ENCODE measurements around the gene NUB1.

NUB1 gene

GRCh38 chr7:151420144-151420543 is 78.5 kb downstream of the NUB1 start:
- Mint-ChIP-seq H3K36me3 (no peaks in the 10 kb centered on the region), H3K27ac (no peak overlapping the region)

DNA sequence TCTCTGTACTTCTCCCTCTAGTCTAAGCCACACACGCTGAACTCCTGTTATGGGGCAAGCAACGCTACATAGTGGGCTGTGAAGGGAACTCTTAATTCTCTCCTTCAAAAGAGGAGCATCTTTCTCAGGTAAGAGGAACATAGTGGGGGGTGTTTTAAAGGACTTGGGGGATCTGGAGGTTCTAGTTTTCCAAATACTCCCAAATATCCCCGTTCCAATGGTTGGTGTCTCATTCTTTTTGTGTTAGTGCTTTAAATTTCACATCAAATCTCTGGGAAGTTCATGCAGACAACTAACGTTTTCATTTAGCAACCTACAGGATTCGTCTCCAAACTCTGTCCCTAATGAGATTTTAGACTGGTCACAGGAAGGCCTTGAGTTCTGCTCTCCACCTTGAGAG is 80.6 kb downstream of the NUB1 start:
- no peaks in the 10 kb centered on the region for H3K4me1 Mint-ChIP-seq
- no peak overlapping the region for H3K4me3 Mint-ChIP-seq
- H3K27ac Mint-ChIP-seq = no peak overlapping the region
- DNase-seq (ENCODE audit: low spot score in 2 of 2) = no peak
- ATAC-seq = no peak
- H3K36me3 Mint-ChIP-seq = no peaks in the 10 kb centered on the region
- H3K9me3 Mint-ChIP-seq = peaks cover 3% of the 10 kb centered on the region

More at GRCh38 chr7:151420144-151420543, 78.5 kb downstream of the NUB1 start:
- H3K4me1 Mint-ChIP-seq = no peaks in the 10 kb centered on the region
- ATAC-seq (no peak), DNase-seq (ENCODE audit: low spot score in 2 of 2) (no peak)
- H3K9me3 Mint-ChIP-seq = peaks cover 3% of the 10 kb centered on the region
- no peak overlapping the region for H3K4me3 Mint-ChIP-seq

- no peak overlapping the region for H3K27ac Mint-ChIP-seq
- H3K4me3 Mint-ChIP-seq = no peak overlapping the region
- no peaks in the 10 kb centered on the region for H3K36me3 Mint-ChIP-seq
- DNase-seq (ENCODE audit: low spot score in 2 of 2) = no peak
- no peak for ATAC-seq
- H3K4me1 Mint-ChIP-seq = peaks cover 6% of the 10 kb centered on the region
- H3K9me3 Mint-ChIP-seq = peaks cover 1% of the 10 kb centered on the region
These were observed 81.6 kb downstream of the NUB1 start for GRCh38 chr7:151423226-151423625.

DNA sequence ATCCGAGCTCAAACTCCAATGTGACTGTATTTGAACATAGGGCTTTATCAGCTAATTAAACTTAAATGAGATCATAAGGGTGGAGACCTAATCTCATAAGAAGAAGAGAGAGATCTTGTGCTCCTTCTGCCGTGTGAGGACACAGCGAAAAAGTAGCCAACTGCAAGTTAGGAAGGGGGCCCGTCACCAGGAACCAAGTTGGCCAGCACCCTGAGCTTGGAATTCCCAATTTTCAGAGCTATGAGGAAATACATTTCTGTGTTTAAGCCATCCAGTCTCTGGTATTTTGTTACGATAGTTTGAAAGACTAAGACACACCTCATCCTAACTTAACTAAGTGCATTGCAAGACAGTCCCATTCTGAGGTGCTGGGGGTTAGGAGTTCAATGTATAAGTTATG is 82.3 kb downstream of the NUB1 start:
- ATAC-seq (no peak), DNase-seq (ENCODE audit: low spot score in 2 of 2) (no peak)
- H3K27ac Mint-ChIP-seq = no peak overlapping the region
- peaks cover 13% of the 10 kb centered on the region for H3K4me1 Mint-ChIP-seq
- H3K9me3 Mint-ChIP-seq = no peaks in the 10 kb centered on the region
- H3K36me3 Mint-ChIP-seq = no peaks in the 10 kb centered on the region
- no peak overlapping the region for H3K4me3 Mint-ChIP-seq

DNA sequence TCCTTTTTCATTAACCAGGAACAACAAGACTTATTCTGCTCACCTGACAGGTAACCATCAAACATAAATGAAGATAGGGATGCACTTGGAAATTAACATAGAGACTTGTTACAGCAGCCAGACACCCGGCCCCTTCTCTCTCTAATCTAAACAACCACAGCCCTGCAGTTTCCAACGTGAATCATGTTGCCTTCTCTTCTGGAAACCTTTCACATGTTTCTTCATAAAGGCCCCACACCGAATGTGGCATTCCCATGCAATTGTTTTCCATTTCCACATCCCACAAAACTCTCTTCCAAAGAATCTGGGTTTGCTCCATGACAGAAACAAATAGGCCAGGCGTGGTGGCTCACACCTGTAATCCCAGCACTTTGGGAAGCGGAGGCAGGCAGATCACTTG is 83.2 kb downstream of the NUB1 start:
- no peak for DNase-seq (ENCODE audit: low spot score in 2 of 2)
- Mint-ChIP-seq H3K36me3 (no peaks in the 10 kb centered on the region), H3K27ac (no peak overlapping the region)

DNA sequence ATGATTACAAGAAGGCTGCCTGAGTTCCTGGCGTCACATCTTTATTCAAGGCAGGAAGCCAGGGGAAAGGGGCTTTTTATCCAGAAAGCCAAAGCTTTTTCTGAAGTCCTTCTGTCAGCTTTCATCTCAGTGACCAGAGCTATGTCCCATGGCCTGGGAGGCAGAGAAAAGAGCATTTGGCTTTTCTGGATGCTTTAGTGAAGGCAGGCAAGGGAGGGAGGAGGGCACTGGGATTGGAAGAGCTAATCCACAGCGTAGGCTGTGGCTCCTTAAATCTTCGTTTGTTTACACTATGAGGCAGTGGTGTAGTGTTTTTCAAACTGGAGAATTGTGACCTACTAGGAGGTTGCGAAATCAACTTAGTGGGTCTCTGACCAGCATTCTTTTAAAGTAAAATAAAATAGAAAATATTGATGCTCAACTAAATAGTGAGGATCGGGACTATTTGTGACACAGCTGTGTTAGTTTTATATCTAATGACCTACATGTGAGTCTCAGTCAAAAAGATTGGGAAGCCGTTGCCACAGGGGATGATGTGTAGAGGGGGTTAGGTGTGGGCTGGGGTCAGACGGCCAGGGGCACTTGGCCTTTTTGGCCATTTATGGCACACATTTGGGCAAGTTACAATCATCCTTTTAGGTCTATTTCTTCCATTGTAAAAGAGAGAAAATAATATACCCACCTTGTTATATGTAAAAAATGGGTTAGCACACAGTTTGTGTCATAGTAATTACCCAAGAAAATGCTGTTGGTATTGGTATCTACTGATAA is 84.2 kb downstream of the NUB1 start:
- DNase-seq (ENCODE audit: low spot score in 2 of 2) (no peak), ATAC-seq (no peak)
- H3K36me3 Mint-ChIP-seq = no peaks in the 10 kb centered on the region
- no peak overlapping the region for H3K4me3 Mint-ChIP-seq
- peaks cover 30% of the 10 kb centered on the region for H3K4me1 Mint-ChIP-seq
- H3K9me3 Mint-ChIP-seq = no peaks in the 10 kb centered on the region
- no peak overlapping the region for H3K27ac Mint-ChIP-seq

More for the DNA sequence above, 83.2 kb downstream of the NUB1 start:
- Mint-ChIP-seq H3K9me3 (no peaks in the 10 kb centered on the region), H3K4me3 (no peak overlapping the region), H3K4me1 (peaks cover 22% of the 10 kb centered on the region)
- no peak for ATAC-seq

- ATAC-seq = no peak
- Mint-ChIP-seq H3K27ac (no peak overlapping the region), H3K36me3 (no peaks in the 10 kb centered on the region), H3K9me3 (no peaks in the 10 kb centered on the region), H3K4me3 (no peak overlapping the region), H3K4me1 (peaks cover 32% of the 10 kb centered on the region)
- DNase-seq (ENCODE audit: low spot score in 2 of 2) = no peak
These were observed 84.9 kb downstream of the NUB1 start for GRCh38 chr7:151426441-151426903.

- Mint-ChIP-seq H3K36me3 (no peaks in the 10 kb centered on the region), H3K4me1 (peaks cover 35% of the 10 kb centered on the region), H3K27ac (no peak overlapping the region), H3K4me3 (no peak overlapping the region), H3K9me3 (no peaks in the 10 kb centered on the region)
- no peak for ATAC-seq
- DNase-seq (ENCODE audit: low spot score in 2 of 2) = no peak
These were observed 85.5 kb downstream of the NUB1 start for GRCh38 chr7:151426904-151427704.

DNA sequence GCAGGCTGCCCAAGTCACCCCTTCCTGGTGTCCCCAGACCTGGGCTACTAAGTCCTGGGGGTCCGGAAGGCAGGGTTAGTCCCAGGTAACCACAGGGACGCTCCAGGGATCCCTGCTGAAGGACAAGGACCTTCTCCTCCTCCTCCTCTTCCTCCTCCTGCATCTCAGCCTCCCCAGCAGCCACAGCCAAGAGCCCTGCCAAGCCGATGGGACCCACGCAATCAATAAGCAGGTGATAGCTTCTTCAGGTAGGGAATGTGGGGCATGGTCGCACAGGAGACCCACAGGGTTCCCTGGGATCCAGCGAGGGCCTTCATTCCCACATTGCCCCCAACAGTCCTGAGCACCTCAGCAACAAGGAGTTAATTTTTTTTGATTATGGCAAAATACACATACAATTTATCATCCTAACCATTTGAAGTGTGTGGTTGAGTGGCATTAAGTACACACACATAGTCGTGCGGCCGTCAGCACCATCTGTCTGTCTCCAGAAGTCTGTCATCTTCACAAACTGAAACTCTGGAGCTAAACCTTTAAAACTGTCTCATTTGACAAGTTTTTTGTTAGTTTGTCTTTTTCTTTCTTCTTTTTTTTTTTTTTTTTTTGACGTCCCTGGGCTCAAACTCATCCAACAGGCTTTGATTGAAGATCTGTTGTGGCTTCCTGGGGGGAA is 86.2 kb downstream of the NUB1 start:
- Mint-ChIP-seq H3K27ac (peak overlapping the region; percentile 43), H3K9me3 (no peaks in the 10 kb centered on the region), H3K36me3 (no peaks in the 10 kb centered on the region), H3K4me1 (peaks cover 39% of the 10 kb centered on the region), H3K4me3 (no peak overlapping the region)
- no peak for ATAC-seq
- DNase-seq (ENCODE audit: low spot score in 2 of 2) = no peak
